ENCODE results near the gene AHSP. TPM values are rescaled to one million over a fixed set of nuclear protein-coding genes. Genes with fewer than 3 reads are reported as not detected.

Gene AHSP
- total RNA-seq, 2 experiments from 2014 or later = not detected

- Mint-ChIP-seq H3K36me3 (ENCODE audit: low read depth) (peaks cover 41% of the 10 kb centered on the region), H3K4me3 (peak overlapping the region; percentile 66), H3K27ac (peak overlapping the region; percentile 98), H3K27me3 (no peaks in the 10 kb centered on the region), H3K9me3 (no peaks in the 10 kb centered on the region), H3K4me1 (ENCODE audit: low read depth) (peaks cover 60% of the 10 kb centered on the region)
- ChIA-PET POLR2A (no interaction called here), CTCF (no interaction called here)
- Histone ChIP-seq H3K4me3 (ENCODE audit: low read length) (no peak overlapping the region), H3K36me3 (ENCODE audit: insufficient read depth, low read length) (peaks cover 12% of the 10 kb centered on the region), H3K9me3 (ENCODE audit: control insufficient read depth in 1 of 2, insufficient read depth in 1 of 2, low read length in 2 of 2) (no peaks in the 10 kb centered on the region), H3K27ac (ENCODE audit: low read depth in 1 of 2, low read length in 2 of 2) (no peak overlapping the region), H3K27me3 (ENCODE audit: control insufficient read depth in 1 of 2, insufficient read depth in 2 of 2, low read length in 2 of 2) (no peaks in the 10 kb centered on the region), H3K4me1 (ENCODE audit: insufficient read depth, low read length) (peaks cover 40% of the 10 kb centered on the region)
- DNase-seq = no peak
- TF ChIP-seq CTCF (IDR thresholded peaks at IDR 0.05) = no peak
- no peak for ATAC-seq (ENCODE audit: poor library complexity)
- intact Hi-C loops (cut with DNase I, micrococcal nuclease) = loop anchor here (5.0 kb wide), 4 partner anchors 192 to 388 kb away; partner anchors contain the start of gene KAT8 (in 1 of the 2)
Measured at GRCh38 chr16:31505483-31505882, 22.2 kb upstream of the AHSP start.

GRCh38 chr16:31507617-31507928 is 20.1 kb upstream of the AHSP start:
- Histone ChIP-seq H3K36me3 (ENCODE audit: insufficient read depth, low read length) (peaks cover 11% of the 10 kb centered on the region), H3K27me3 (ENCODE audit: control insufficient read depth in 1 of 2, insufficient read depth in 2 of 2, low read length in 2 of 2) (no peaks in the 10 kb centered on the region), H3K9me3 (ENCODE audit: control insufficient read depth in 1 of 2, insufficient read depth in 1 of 2, low read length in 2 of 2) (no peaks in the 10 kb centered on the region), H3K4me1 (ENCODE audit: insufficient read depth, low read length) (peaks cover 40% of the 10 kb centered on the region), H3K27ac (ENCODE audit: low read depth in 1 of 2, low read length in 2 of 2) (peak overlapping the region; percentile 79 to 87), H3K4me3 (ENCODE audit: low read length) (peak overlapping the region; percentile 97)
- ChIA-PET POLR2A (interaction anchor here (0.6 to 3.1 kb wide), 23 partner anchors 8 to 605 kb away, joined by 3 to 49 read pairs (median 6); partner anchors contain the start of genes ARMC5, KAT8, ZNF646 and ZNF668), CTCF (interaction anchor here (1.0 to 1.3 kb wide), 3 partner anchors 20 to 47 kb away, joined by 3 to 5 read pairs (median 4); no protein-coding TSS in a partner anchor)
- no peak for TF ChIP-seq CTCF (IDR thresholded peaks at IDR 0.05)
- Mint-ChIP-seq H3K9me3 (no peaks in the 10 kb centered on the region), H3K4me3 (peak overlapping the region; percentile 94), H3K27ac (peak overlapping the region; percentile 98), H3K36me3 (ENCODE audit: low read depth) (peaks cover 37% of the 10 kb centered on the region), H3K4me1 (ENCODE audit: low read depth) (peaks cover 58% of the 10 kb centered on the region), H3K27me3 (no peaks in the 10 kb centered on the region)
- DNase-seq (peak in 1 of 14 experiments; percentile 41), ATAC-seq (ENCODE audit: poor library complexity) (peak; percentile 21)
- intact Hi-C loops (cut with DNase I, micrococcal nuclease) = loop anchor here (5.0 kb wide), 4 partner anchors 190 to 390 kb away; partner anchors contain the start of gene KAT8 (in 1 of the 2)

GRCh38 chr16:31507929-31508705 is 19.6 kb upstream of the AHSP start, which contains the start of gene RUSF1:
RUSF1 (minus strand) TSS chr16:31508391; CDS start chr16:31508373, 18 bp downstream.
- Histone ChIP-seq H3K36me3 (ENCODE audit: insufficient read depth, low read length) (peaks cover 11% of the 10 kb centered on the region), H3K27ac (ENCODE audit: low read depth in 1 of 2, low read length in 2 of 2) (peak within 1 kb of the TSS; percentile 79 to 87), H3K9me3 (ENCODE audit: control insufficient read depth in 1 of 2, insufficient read depth in 1 of 2, low read length in 2 of 2) (no peaks in the 10 kb centered on the region), H3K4me1 (ENCODE audit: insufficient read depth, low read length) (peaks cover 40% of the 10 kb centered on the region), H3K27me3 (ENCODE audit: control insufficient read depth in 1 of 2, insufficient read depth in 2 of 2, low read length in 2 of 2) (no peaks in the 10 kb centered on the region), H3K4me3 (ENCODE audit: low read length) (peak within 1 kb of the TSS; percentile 97)
- Mint-ChIP-seq H3K4me3 (peak within 1 kb of the TSS; percentile 94), H3K27ac (peak within 1 kb of the TSS; percentile 98), H3K4me1 (ENCODE audit: low read depth) (peaks cover 58% of the 10 kb centered on the region), H3K9me3 (no peaks in the 10 kb centered on the region), H3K27me3 (no peaks in the 10 kb centered on the region), H3K36me3 (ENCODE audit: low read depth) (peaks cover 33% of the 10 kb centered on the region)
- ChIA-PET POLR2A (interaction anchor here (0.6 to 3.1 kb wide), 26 partner anchors 8 to 606 kb away, joined by 3 to 49 read pairs (median 6); partner anchors contain the start of genes ARMC5, KAT8, ZNF267 and ZNF646), CTCF (interaction anchor here (1.0 to 1.3 kb wide), 4 partner anchors 20 to 48 kb away, joined by 3 to 5 read pairs (median 4); no protein-coding TSS in a partner anchor)
- intact Hi-C loops (cut with DNase I, micrococcal nuclease) = loop anchor here (1.0 to 5.0 kb wide), 7 partner anchors 20 to 391 kb away; partner anchors contain the start of genes ARMC5 (in 2 of the 2) and KAT8 (in 1 of the 2)
- no peak for TF ChIP-seq CTCF (IDR thresholded peaks at IDR 0.05)
- ATAC-seq (ENCODE audit: poor library complexity) (peak; percentile 87), DNase-seq (peak; percentile 65 to 89 (median 80))

Measured in CD4-positive, alpha-beta T cell (primary cell).